DOHH2 (cell line): Measurements from ENCODE around the gene DHX38.

Experiments
- CTCF ChIP-seq: fragments of 200-600 bp; sonication (generic); IDR thresholded peaks from one replicate; pipeline ENCODE4 v1.5.1; 2014; ENCODE audit warnings: antibody characterized with exemption, mild to moderate bottlenecking, low read depth, low read length; ENCODE audit not compliant: poor library complexity, severe bottlenecking
- EZH2phosphoT487 ChIP-seq: fragments of 200-600 bp; sonication (generic); IDR thresholded peaks from 2 replicates; pipeline ENCODE4 v1.6.1; 2017; ENCODE audit warnings: borderline replicate concordance, mild to moderate bottlenecking, antibody characterized with exemption, low read length, moderate library complexity, mixed read lengths

DNA sequence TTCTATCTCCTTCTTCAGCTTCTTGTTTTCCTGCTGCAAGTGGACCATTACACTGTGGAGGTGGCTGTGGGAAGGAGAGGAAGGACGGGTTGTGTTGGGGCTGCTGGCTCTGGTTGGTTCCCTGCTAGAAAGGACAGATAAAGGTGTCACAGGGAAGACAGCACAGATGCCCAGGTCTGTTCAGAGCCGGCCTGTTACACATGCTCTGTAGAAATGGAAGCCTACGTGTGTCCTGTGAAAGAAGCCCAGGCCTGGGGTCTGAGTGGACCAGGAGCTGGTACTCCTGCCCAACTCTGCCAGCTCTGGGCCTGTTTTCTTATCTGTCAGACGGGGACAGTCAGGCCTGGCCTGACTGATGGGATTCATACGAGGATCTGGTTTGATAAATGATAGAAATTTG, 26.4 kb downstream of the DHX38 start:
- no peak for TF ChIP-seq CTCF
- no peak for TF ChIP-seq EZH2phosphoT487
